ENCODE measurements around the gene ETV3.

GRCh38 chr1:157137046-157137407 lies 1.2 kb downstream of the ETV3 start:
- TF ChIP-seq, protein P1, sequence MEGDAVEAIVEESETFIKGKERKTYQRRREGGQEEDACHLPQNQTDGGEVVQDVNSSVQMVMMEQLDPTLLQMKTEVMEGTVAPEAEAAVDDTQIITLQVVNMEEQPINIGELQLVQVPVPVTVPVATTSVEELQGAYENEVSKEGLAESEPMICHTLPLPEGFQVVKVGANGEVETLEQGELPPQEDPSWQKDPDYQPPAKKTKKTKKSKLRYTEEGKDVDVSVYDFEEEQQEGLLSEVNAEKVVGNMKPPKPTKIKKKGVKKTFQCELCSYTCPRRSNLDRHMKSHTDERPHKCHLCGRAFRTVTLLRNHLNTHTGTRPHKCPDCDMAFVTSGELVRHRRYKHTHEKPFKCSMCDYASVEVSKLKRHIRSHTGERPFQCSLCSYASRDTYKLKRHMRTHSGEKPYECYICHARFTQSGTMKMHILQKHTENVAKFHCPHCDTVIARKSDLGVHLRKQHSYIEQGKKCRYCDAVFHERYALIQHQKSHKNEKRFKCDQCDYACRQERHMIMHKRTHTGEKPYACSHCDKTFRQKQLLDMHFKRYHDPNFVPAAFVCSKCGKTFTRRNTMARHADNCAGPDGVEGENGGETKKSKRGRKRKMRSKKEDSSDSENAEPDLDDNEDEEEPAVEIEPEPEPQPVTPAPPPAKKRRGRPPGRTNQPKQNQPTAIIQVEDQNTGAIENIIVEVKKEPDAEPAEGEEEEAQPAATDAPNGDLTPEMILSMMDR (IDR thresholded peaks at IDR 0.05; ENCODE audit: low read depth, low read length, poor library complexity, severe bottlenecking) = no peak
- no peak for TF ChIP-seq EZH2phosphoT487 (IDR thresholded peaks at IDR 0.05; ENCODE audit: borderline replicate concordance, low read length)
